Transverse colon (tissue), 4 donors: ENCODE data around the gene TRDN.

Source experiments
- CTCF ChIP-seq, 5 experiments: fragments of 200-600 bp in 3 of 5; fragments of 450-650 bp in 2 of 5; sonication (generic) in 3 of 5; IDR thresholded peaks; 1 replicate in 2 of 5; 2 replicates in 3 of 5; pipeline ENCODE4 v1.5.1; 2016 to 2017; ENCODE audit warnings: antibody characterized with exemption in 5 of 5, inconsistent platforms in 3 of 5, mild to moderate bottlenecking in 2 of 5, moderate library complexity in 1 of 5
- EP300 ChIP-seq: sonication (generic); formaldehyde crosslinking; IDR thresholded peaks from one replicate; pipeline ENCODE4 v1.6.1; 2017; ENCODE audit warnings: antibody characterized with exemption, low read depth
- POLR2A ChIP-seq: fragments of 450-650 bp; IDR thresholded peaks from one replicate; pipeline ENCODE4 v1.6.1; 2016; ENCODE audit warnings: antibody characterized with exemption, mild to moderate bottlenecking, moderate library complexity
- POLR2AphosphoS5 ChIP-seq, 3 donors: sonication (generic); formaldehyde crosslinking; IDR thresholded peaks; one replicate each; pipeline ENCODE4 v1.6.1; 2016; ENCODE audit warnings: antibody characterized with exemption in 3 of 3

GRCh38 chr6:123169774-123170095 is 467.0 kb downstream of the TRDN start:
- TF ChIP-seq CTCF (IDR thresholded peaks at IDR 0.05) = no peak
- TF ChIP-seq POLR2A = no peak
- no peak for TF ChIP-seq POLR2AphosphoS5 (IDR thresholded peaks at IDR 0.05)
- TF ChIP-seq EP300 = no peak
